22Rv1 (cell line): ENCODE data around the gene MCU.

Experiments
- H3K27ac ChIP-seq: fragments of 450-650 bp; 2 replicates; pipeline ENCODE4 v1.5.1; 2017
- CTCF ChIP-seq: fragments of 450-650 bp; IDR thresholded peaks from 2 replicates; pipeline ENCODE4 v1.5.1; 2017; ENCODE audit warnings: mild to moderate bottlenecking
- ZFX ChIP-seq: fragments of 450-650 bp; IDR thresholded peaks from 2 replicates; pipeline ENCODE4 v1.6.1; 2017; ENCODE audit warnings: antibody characterized with exemption, borderline replicate concordance

MCU gene

GRCh38 chr10:72689660-72690059, 2.3 kb upstream of the MCU start:
- no peak overlapping the region for H3K27ac ChIP-seq
- TF ChIP-seq CTCF (no peak), ZFX (no peak)

DNA sequence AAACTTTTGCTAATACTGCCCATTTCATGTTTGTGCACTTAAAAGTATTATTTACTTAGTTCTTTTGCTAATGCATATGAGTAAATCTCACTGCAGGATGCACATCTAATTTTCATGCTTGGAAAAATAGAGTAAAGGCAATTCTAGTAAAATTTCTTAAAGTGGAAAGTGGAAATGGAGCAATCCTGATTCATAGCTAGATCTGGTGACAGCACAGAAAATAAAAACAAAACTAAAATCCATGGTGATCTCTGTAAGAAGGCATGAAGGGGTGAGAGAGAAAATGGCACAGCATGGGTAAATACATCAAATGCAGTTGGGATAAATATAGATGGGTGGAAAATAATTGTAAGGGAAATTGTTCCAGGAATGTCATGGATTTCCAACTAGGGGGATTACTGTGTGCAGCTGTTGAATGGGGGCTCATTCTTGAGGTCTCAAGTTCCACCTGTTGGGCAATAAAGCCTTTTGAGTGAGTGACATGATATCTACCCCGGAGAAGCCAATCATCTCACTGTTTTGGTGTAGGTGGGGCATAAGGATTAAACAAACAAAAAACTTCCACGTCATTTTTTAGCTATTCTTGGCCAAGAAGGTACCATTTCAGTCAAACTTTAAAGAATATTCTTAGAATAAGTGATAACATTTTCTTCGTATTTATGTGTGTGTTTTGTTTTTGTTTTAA, 1.7 kb upstream of the MCU start:
- no peak overlapping the region for H3K27ac ChIP-seq
- TF ChIP-seq CTCF (no peak), ZFX (no peak)

GRCh38 chr10:72691470-72691862, 477 bp upstream of the MCU start:
- peak overlapping the region; percentile 68; the same call in 1 of the 2 replicates for H3K27ac ChIP-seq
- TF ChIP-seq ZFX (no peak), CTCF (no peak)

- TF ChIP-seq CTCF (no peak), ZFX (no peak)
- H3K27ac ChIP-seq = peak overlapping the region; percentile 68
Observed at GRCh38 chr10:72692744-72692993, 726 bp downstream of the MCU start.

- no peak overlapping the region for H3K27ac ChIP-seq
- TF ChIP-seq CTCF = no peak
- no peak for TF ChIP-seq ZFX
Observed at GRCh38 chr10:72692994-72693781, 1.2 kb downstream of the MCU start.

DNA sequence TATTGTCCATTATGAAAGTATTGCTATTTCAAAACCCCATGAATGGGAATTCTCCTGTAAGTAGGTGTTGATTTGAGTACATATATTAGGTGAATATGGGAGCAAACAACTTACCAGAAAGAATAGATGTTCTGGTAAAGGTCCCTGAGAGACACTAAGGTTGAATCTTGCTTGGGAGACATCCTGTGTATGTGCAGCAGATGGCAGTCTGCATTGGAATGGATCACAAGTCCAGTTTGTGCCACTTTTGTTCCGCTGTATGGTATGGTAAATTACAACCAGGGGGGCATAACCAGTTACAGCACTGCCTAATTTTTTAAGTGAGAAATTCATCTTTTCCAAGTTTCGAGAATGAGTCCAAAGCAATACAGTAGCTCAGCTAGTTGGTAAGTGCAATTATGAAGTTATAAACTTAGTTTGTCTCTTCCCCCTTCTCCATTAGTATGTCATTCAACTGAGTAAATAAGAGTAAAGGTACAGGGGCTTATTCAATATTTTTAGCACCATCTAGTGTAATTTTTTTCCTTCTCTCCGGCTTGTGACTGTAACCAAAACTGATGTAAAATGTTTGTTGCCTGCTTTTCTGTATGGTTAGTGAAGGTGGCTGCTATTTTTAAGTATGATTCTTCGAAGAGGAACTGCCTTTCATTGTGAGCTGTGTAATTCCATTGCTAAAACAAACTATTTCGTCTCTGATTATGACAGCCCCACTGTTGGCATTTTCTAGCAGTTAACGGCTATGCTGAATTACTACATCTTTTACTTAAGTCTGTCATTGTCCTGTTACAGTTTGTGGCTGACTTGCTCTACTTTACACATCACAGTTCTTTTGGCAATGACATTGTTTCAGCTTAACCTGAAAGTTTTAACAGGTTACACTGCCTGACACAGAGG, 2.8 kb downstream of the MCU start:
- no peak overlapping the region for H3K27ac ChIP-seq
- TF ChIP-seq ZFX (no peak), CTCF (peak; percentile 60)

- H3K27ac ChIP-seq = no peak overlapping the region
- TF ChIP-seq ZFX = no peak
- no peak for TF ChIP-seq CTCF
Observed at GRCh38 chr10:72695496-72695895, 3.6 kb downstream of the MCU start.
